Measurements from ENCODE around the gene EHD4.
A peak's percentile ranks its signal among the peaks of the same experiment; 100 is the strongest.

Gene EHD4

GRCh38 chr15:41881550-41881919, 90.8 kb downstream of the EHD4 start:
- H3K4me1 Mint-ChIP-seq (ENCODE audit: low read depth in 2 of 2) = peaks cover 3 to 16% of the 10 kb centered on the region in 2 donors
- no peaks in the 10 kb centered on the region for H3K9me3 Mint-ChIP-seq
- H3K36me3 Mint-ChIP-seq (ENCODE audit: insufficient read depth) = no peaks in the 10 kb centered on the region
- H3K27ac Mint-ChIP-seq = peak overlapping the region; percentile 19 to 57
- DNase-seq (no peak), ATAC-seq (replicated peaks) (no peak)
- H3K4me3 Mint-ChIP-seq = peak overlapping the region; percentile 50 to 56
- peaks cover 12 to 24% of the 10 kb centered on the region in 2 donors for H3K27me3 Mint-ChIP-seq

GRCh38 chr15:41881086-41881485, 91.3 kb downstream of the EHD4 start:
- H3K36me3 Mint-ChIP-seq (ENCODE audit: insufficient read depth) = no peaks in the 10 kb centered on the region
- peak overlapping the region; percentile 19 to 57 for H3K27ac Mint-ChIP-seq
- H3K4me1 Mint-ChIP-seq (ENCODE audit: low read depth in 2 of 2) = peaks cover 3 to 17% of the 10 kb centered on the region in 2 donors
- H3K9me3 Mint-ChIP-seq = no peaks in the 10 kb centered on the region
- ATAC-seq (replicated peaks) (no peak), DNase-seq (no peak)
- peak overlapping the region; percentile 50 to 56 for H3K4me3 Mint-ChIP-seq
- H3K27me3 Mint-ChIP-seq = peaks cover 12 to 24% of the 10 kb centered on the region in 2 donors

- H3K9me3 Mint-ChIP-seq = no peaks in the 10 kb centered on the region
- peak overlapping the region in 1 of 2 donors; percentile 57 for H3K27ac Mint-ChIP-seq
- peaks cover under 1 to 18% of the 10 kb centered on the region in 2 donors for H3K4me1 Mint-ChIP-seq (ENCODE audit: low read depth in 2 of 2)
- peaks cover 12 to 29% of the 10 kb centered on the region in 2 donors for H3K27me3 Mint-ChIP-seq
- no peak overlapping the region for H3K4me3 Mint-ChIP-seq
- ATAC-seq (replicated peaks) = no peak
- no peak for DNase-seq
- peaks cover 2% of the 10 kb centered on the region for H3K36me3 Mint-ChIP-seq (ENCODE audit: insufficient read depth)
These were observed 92.0 kb downstream of the EHD4 start for GRCh38 chr15:41880156-41880877.

- H3K36me3 Mint-ChIP-seq (ENCODE audit: insufficient read depth) = peaks cover 5% of the 10 kb centered on the region
- H3K9me3 Mint-ChIP-seq = no peaks in the 10 kb centered on the region
- no peak for DNase-seq
- H3K27me3 Mint-ChIP-seq = peaks cover 12 to 32% of the 10 kb centered on the region in 2 donors
- no peak overlapping the region for H3K4me3 Mint-ChIP-seq
- no peak for ATAC-seq (replicated peaks)
- peaks cover 0 to 19% of the 10 kb centered on the region in 2 donors for H3K4me1 Mint-ChIP-seq (ENCODE audit: low read depth in 2 of 2)
- peak overlapping the region in 1 of 2 donors; percentile 35 for H3K27ac Mint-ChIP-seq
These were observed 93.0 kb downstream of the EHD4 start for GRCh38 chr15:41879321-41879845.

- Mint-ChIP-seq H3K9me3 (no peaks in the 10 kb centered on the region), H3K27me3 (peaks cover 12 to 32% of the 10 kb centered on the region in 2 donors)
These were observed 94.0 kb downstream of the EHD4 start for GRCh38 chr15:41878355-41878699.

GRCh38 chr15:41877631-41878354, 94.6 kb downstream of the EHD4 start:
- Mint-ChIP-seq H3K4me3 (no peak overlapping the region), H3K27ac (no peak overlapping the region), H3K4me1 (ENCODE audit: low read depth in 2 of 2) (peaks cover 0 to 20% of the 10 kb centered on the region in 2 donors), H3K36me3 (ENCODE audit: insufficient read depth) (peaks cover 5% of the 10 kb centered on the region), H3K27me3 (peaks cover 12 to 32% of the 10 kb centered on the region in 2 donors), H3K9me3 (no peaks in the 10 kb centered on the region)
- DNase-seq (no peak), ATAC-seq (replicated peaks) (no peak)

More at GRCh38 chr15:41878355-41878699, 94.0 kb downstream of the EHD4 start:
- no peak overlapping the region for H3K4me3 Mint-ChIP-seq
- peaks cover 5% of the 10 kb centered on the region for H3K36me3 Mint-ChIP-seq (ENCODE audit: insufficient read depth)
- H3K4me1 Mint-ChIP-seq (ENCODE audit: low read depth in 2 of 2) = peaks cover 0 to 19% of the 10 kb centered on the region in 2 donors
- no peak for ATAC-seq (replicated peaks)
- DNase-seq = no peak
- no peak overlapping the region for H3K27ac Mint-ChIP-seq

GRCh38 chr15:41876689-41877088, 95.7 kb downstream of the EHD4 start:
- H3K27me3 Mint-ChIP-seq = peaks cover 12 to 31% of the 10 kb centered on the region in 2 donors
- no peak overlapping the region for H3K4me3 Mint-ChIP-seq
- no peak for ATAC-seq (replicated peaks)
- DNase-seq = no peak
- H3K9me3 Mint-ChIP-seq = no peaks in the 10 kb centered on the region
- H3K27ac Mint-ChIP-seq = no peak overlapping the region
- H3K4me1 Mint-ChIP-seq (ENCODE audit: low read depth in 2 of 2) = peaks cover 4 to 24% of the 10 kb centered on the region in 2 donors
- peaks cover 5% of the 10 kb centered on the region for H3K36me3 Mint-ChIP-seq (ENCODE audit: insufficient read depth)

GRCh38 chr15:41876007-41876406, 96.3 kb downstream of the EHD4 start:
- H3K36me3 Mint-ChIP-seq (ENCODE audit: insufficient read depth) = peaks cover 5% of the 10 kb centered on the region
- H3K4me3 Mint-ChIP-seq = no peak overlapping the region
- no peak for DNase-seq

GRCh38 chr15:41874736-41875135, 97.6 kb downstream of the EHD4 start:
- no peak for ATAC-seq (replicated peaks)

More at GRCh38 chr15:41876007-41876406, 96.3 kb downstream of the EHD4 start:
- peak overlapping the region; percentile 26 to 52 for H3K27ac Mint-ChIP-seq
- peaks cover 7 to 21% of the 10 kb centered on the region in 2 donors for H3K4me1 Mint-ChIP-seq (ENCODE audit: low read depth in 2 of 2)
- no peaks in the 10 kb centered on the region for H3K9me3 Mint-ChIP-seq
- ATAC-seq (replicated peaks) = no peak
- H3K27me3 Mint-ChIP-seq = peaks cover 6 to 25% of the 10 kb centered on the region in 2 donors

GRCh38 chr15:41873711-41874110, 98.6 kb downstream of the EHD4 start:
- peaks cover 5% of the 10 kb centered on the region for H3K36me3 Mint-ChIP-seq (ENCODE audit: insufficient read depth)
- no peak overlapping the region for H3K4me3 Mint-ChIP-seq
- no peak for ATAC-seq (replicated peaks)
- peak overlapping the region in 1 of 2 donors; percentile 60 for H3K27ac Mint-ChIP-seq
- no peak for DNase-seq
- H3K9me3 Mint-ChIP-seq = no peaks in the 10 kb centered on the region
- H3K4me1 Mint-ChIP-seq (ENCODE audit: low read depth in 2 of 2) = peaks cover 14 to 22% of the 10 kb centered on the region in 2 donors
- peaks cover 0 to 7% of the 10 kb centered on the region in 2 donors for H3K27me3 Mint-ChIP-seq

More at GRCh38 chr15:41874736-41875135, 97.6 kb downstream of the EHD4 start:
- no peak for DNase-seq
- peaks cover 14 to 22% of the 10 kb centered on the region in 2 donors for H3K4me1 Mint-ChIP-seq (ENCODE audit: low read depth in 2 of 2)
- no peak overlapping the region for H3K4me3 Mint-ChIP-seq
- peaks cover 0 to 13% of the 10 kb centered on the region in 2 donors for H3K27me3 Mint-ChIP-seq
- H3K27ac Mint-ChIP-seq = peak overlapping the region in 1 of 2 donors; percentile 78
- H3K36me3 Mint-ChIP-seq (ENCODE audit: insufficient read depth) = peaks cover 5% of the 10 kb centered on the region
- H3K9me3 Mint-ChIP-seq = no peaks in the 10 kb centered on the region

GRCh38 chr15:41872166-41872747, 100.1 kb downstream of the EHD4 start:
- Mint-ChIP-seq H3K4me3 (no peak overlapping the region), H3K9me3 (no peaks in the 10 kb centered on the region), H3K27ac (peak overlapping the region; percentile 21 to 59)

GRCh38 chr15:41871175-41871905, 101.0 kb downstream of the EHD4 start:
- H3K27ac Mint-ChIP-seq = peak overlapping the region; percentile 62 to 81
- no peaks in the 10 kb centered on the region for H3K9me3 Mint-ChIP-seq
- ATAC-seq (replicated peaks) = peak; percentile 2

More at GRCh38 chr15:41872166-41872747, 100.1 kb downstream of the EHD4 start:
- Mint-ChIP-seq H3K27me3 (peaks cover 0 to 7% of the 10 kb centered on the region in 2 donors), H3K36me3 (ENCODE audit: insufficient read depth) (peaks cover 5% of the 10 kb centered on the region), H3K4me1 (ENCODE audit: low read depth in 2 of 2) (peaks cover 14 to 23% of the 10 kb centered on the region in 2 donors)
- DNase-seq (no peak), ATAC-seq (replicated peaks) (no peak)

More at GRCh38 chr15:41871175-41871905, 101.0 kb downstream of the EHD4 start:
- H3K4me1 Mint-ChIP-seq (ENCODE audit: low read depth in 2 of 2) = peaks cover 14 to 23% of the 10 kb centered on the region in 2 donors
- no peak overlapping the region for H3K4me3 Mint-ChIP-seq
- peaks cover 0 to 7% of the 10 kb centered on the region in 2 donors for H3K27me3 Mint-ChIP-seq
- no peak for DNase-seq
- H3K36me3 Mint-ChIP-seq (ENCODE audit: insufficient read depth) = peaks cover 5% of the 10 kb centered on the region
